ENCODE results near the gene PKP4. TPM values are rescaled to one million over a fixed set of nuclear protein-coding genes. Genes with fewer than 3 reads are reported as not detected.
"Not testable (repeated sequence)": the region's sequence is repeated elsewhere in the genome, so short reads cannot be mapped to it uniquely, and the experiment has no call there.

PKP4 gene
- total RNA-seq, 1 donor, result 47.4 TPM

DNA sequence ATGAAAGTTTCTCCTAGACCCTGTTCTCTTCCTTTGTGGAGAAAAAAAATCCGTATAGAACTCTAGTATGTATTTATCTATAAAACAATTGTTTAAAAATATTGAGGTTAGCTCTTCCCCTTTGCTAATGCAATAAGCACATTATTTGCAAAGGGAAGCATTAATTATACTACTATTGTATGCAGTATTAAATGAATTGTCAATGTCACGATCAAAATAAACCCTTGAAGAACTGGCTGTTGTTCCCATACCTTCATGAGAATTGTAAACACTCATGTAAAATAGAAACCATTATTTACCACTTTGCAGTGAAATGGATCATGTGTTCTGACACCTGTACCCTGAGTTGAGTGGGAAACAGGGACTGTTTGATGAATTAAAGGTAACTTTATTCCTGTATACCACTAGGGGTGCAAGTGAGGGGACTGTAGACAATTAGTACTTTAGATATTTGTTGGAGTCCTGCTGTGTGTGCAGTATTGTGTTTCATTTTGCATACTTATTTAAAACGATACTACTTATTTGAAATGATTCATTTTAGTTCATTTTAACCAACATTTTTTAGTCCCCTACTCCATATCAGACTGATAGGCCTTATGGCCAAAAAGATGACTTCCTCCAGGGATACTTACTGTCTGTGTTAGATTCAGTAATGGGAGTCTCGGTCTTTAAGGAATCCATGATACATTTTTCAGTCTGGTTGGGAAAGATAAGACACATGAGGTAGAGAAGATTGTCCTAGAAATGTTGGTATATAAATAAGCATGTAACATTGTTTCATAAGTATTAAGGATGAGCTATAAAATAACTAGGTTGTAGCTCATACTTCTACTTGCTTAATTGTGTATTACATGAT is 7.9 kb downstream of the PKP4 start:
- H3K4me3 ChIP-seq (ENCODE audit: insufficient read depth, low read length), result no peak overlapping the region
- no peaks in the 10 kb centered on the region for H3K36me3 ChIP-seq (ENCODE audit: insufficient read depth, low read length)
- H3K9me3 ChIP-seq (ENCODE audit: low read depth, low read length), result no peaks in the 10 kb centered on the region
- no peak overlapping the region for H3K27ac ChIP-seq (ENCODE audit: low read depth, low read length)
- no peak overlapping the region for H2AFZ ChIP-seq (ENCODE audit: low read length)
- H3K4me1 ChIP-seq (ENCODE audit: insufficient read depth, low read length), result peaks cover 7% of the 10 kb centered on the region
- H3K4me2 ChIP-seq (ENCODE audit: insufficient read depth, low read length), result no peak overlapping the region
- peaks cover 25% of the 10 kb centered on the region for H4K20me1 ChIP-seq (ENCODE audit: insufficient read depth, low read length)
- DNase-seq (ENCODE audit: insufficient read length, low spot score, missing footprints), result no peak
- peaks cover 91% of the 10 kb centered on the region for H3K79me2 ChIP-seq (ENCODE audit: insufficient read depth, low read length)
- TF ChIP-seq, protein P1, sequence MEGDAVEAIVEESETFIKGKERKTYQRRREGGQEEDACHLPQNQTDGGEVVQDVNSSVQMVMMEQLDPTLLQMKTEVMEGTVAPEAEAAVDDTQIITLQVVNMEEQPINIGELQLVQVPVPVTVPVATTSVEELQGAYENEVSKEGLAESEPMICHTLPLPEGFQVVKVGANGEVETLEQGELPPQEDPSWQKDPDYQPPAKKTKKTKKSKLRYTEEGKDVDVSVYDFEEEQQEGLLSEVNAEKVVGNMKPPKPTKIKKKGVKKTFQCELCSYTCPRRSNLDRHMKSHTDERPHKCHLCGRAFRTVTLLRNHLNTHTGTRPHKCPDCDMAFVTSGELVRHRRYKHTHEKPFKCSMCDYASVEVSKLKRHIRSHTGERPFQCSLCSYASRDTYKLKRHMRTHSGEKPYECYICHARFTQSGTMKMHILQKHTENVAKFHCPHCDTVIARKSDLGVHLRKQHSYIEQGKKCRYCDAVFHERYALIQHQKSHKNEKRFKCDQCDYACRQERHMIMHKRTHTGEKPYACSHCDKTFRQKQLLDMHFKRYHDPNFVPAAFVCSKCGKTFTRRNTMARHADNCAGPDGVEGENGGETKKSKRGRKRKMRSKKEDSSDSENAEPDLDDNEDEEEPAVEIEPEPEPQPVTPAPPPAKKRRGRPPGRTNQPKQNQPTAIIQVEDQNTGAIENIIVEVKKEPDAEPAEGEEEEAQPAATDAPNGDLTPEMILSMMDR (IDR thresholded peaks at IDR 0.05; ENCODE audit: extremely low read depth, low read depth, low read length), result peak; percentile 54
- H3K27me3 ChIP-seq (ENCODE audit: insufficient read depth, low read length), result no peaks in the 10 kb centered on the region

DNA sequence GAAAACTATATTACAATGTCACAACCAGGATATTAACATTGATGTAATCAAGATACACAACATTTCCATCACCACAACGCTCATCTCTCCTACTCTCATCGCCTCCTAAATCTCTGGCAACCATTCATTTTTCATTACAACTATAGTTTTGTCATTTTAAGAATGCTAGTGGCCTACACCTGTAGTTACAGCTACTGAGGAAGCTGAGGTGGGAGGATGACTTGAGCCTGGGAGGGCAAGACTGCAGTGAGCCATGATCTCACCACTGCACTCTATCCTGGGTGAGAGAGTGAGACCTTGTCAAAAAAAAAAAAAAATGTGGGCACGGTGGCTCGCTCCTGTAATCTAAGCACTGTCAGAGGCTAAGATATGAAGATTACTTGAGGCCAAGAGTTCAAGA is 10.5 kb downstream of the PKP4 start:
- peaks cover 21% of the 10 kb centered on the region for H4K20me1 ChIP-seq (ENCODE audit: insufficient read depth, low read length)
- H3K9me3 ChIP-seq (ENCODE audit: low read depth, low read length), result no peaks in the 10 kb centered on the region
- H2AFZ ChIP-seq (ENCODE audit: low read length), result no peak overlapping the region
- H3K36me3 ChIP-seq (ENCODE audit: insufficient read depth, low read length), result peaks cover 10% of the 10 kb centered on the region
- DNase-seq (ENCODE audit: insufficient read length, low spot score, missing footprints), result no peak
- TF ChIP-seq, protein P1 (IDR thresholded peaks at IDR 0.05; ENCODE audit: extremely low read depth, low read depth, low read length), result no peak
- H3K4me3 ChIP-seq (ENCODE audit: insufficient read depth, low read length), result no peak overlapping the region
- no peaks in the 10 kb centered on the region for H3K4me1 ChIP-seq (ENCODE audit: insufficient read depth, low read length)
- H3K27ac ChIP-seq (ENCODE audit: low read depth, low read length), result no peak overlapping the region
- H3K4me2 ChIP-seq (ENCODE audit: insufficient read depth, low read length), result no peak overlapping the region
- peaks cover 87% of the 10 kb centered on the region for H3K79me2 ChIP-seq (ENCODE audit: insufficient read depth, low read length)
- H3K27me3 ChIP-seq (ENCODE audit: insufficient read depth, low read length), result no peaks in the 10 kb centered on the region

DNA sequence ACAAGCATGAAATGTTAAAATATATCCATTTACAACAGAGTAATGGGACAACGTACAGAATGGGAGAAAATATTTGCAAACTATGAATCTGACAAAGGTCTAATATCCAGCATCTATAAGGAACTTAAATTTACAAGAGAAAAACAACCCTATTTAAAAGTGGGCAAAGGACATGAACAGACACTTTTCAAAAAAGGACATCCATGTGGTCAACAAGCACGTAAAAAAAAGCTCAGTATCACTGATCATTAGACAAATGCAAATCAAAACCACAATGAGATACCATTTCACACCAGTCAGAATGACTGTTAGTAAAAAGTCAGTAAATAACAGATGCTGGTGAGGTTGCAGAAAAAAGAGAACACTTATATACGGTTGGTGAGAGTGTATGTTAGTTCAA is 16.1 kb downstream of the PKP4 start:
- H2AFZ ChIP-seq (ENCODE audit: low read length); H3K27ac ChIP-seq (ENCODE audit: low read depth, low read length); H3K4me1 ChIP-seq (ENCODE audit: insufficient read depth, low read length); DNase-seq (ENCODE audit: insufficient read length, low spot score, missing footprints); H3K9me3 ChIP-seq (ENCODE audit: low read depth, low read length); H3K27me3 ChIP-seq (ENCODE audit: insufficient read depth, low read length); H3K4me2 ChIP-seq (ENCODE audit: insufficient read depth, low read length); H4K20me1 ChIP-seq (ENCODE audit: insufficient read depth, low read length); H3K4me3 ChIP-seq (ENCODE audit: insufficient read depth, low read length): not testable (repeated sequence)
- Histone ChIP-seq H3K79me2 (ENCODE audit: insufficient read depth, low read length) (peaks cover 54% of the 10 kb centered on the region), H3K36me3 (ENCODE audit: insufficient read depth, low read length) (peaks cover 14% of the 10 kb centered on the region)

DNA sequence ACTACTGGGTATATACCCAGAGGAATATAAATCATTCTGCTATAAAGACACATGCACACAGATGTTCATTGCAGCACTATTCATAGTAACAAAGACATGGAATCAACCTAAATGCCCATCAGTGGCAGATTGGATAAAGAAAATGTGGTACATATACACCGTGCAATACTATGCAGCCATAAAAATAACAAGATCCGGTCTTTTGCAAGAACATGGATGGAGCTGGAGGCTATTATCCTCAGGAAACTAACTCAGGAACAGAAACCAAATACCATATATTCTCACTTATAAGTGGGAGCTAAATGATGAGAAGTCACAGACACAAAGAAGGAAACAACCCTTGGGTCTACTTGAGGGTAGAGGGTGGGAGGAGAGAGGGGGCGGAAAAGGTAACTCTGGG is 16.5 kb downstream of the PKP4 start:
- not testable (repeated sequence) for DNase-seq (ENCODE audit: insufficient read length, low spot score, missing footprints); H2AFZ ChIP-seq (ENCODE audit: low read length); H3K4me1 ChIP-seq (ENCODE audit: insufficient read depth, low read length); H3K4me3 ChIP-seq (ENCODE audit: insufficient read depth, low read length); H4K20me1 ChIP-seq (ENCODE audit: insufficient read depth, low read length); H3K27me3 ChIP-seq (ENCODE audit: insufficient read depth, low read length); H3K27ac ChIP-seq (ENCODE audit: low read depth, low read length); H3K9me3 ChIP-seq (ENCODE audit: low read depth, low read length); H3K4me2 ChIP-seq (ENCODE audit: insufficient read depth, low read length)
- peaks cover 14% of the 10 kb centered on the region for H3K36me3 ChIP-seq (ENCODE audit: insufficient read depth, low read length)
- peaks cover 52% of the 10 kb centered on the region for H3K79me2 ChIP-seq (ENCODE audit: insufficient read depth, low read length)

DNA sequence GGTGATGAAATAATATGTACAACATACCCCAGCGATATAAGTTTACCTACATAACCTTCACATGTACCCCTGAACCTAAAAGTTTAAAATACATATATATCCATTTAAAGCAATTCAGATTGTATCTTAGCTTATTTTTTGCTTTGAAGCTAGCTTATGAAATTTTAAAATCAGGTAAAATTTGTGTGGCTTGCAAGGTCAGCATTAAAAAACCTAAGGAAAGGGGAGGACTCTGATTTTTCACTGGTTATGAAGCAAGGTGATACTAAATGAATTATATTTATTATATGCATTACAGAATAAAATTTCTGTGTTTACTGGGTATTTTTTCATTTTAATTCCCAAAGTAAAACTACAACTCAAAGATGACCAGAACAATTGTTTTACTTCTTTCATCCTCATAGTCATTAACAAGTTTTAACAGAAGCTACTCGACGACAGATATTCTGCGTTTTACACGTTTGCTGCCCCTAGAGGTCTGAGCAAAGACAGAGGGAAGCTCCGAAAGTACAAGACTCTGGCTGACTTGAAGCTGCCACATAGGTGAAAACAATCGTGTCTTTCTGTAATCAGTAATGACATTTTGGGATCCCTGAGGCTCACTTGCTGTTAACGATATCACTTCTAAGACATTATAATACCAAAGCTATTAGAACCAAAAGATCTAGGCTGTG is 17.1 kb downstream of the PKP4 start:
- no peaks in the 10 kb centered on the region for H3K4me1 ChIP-seq (ENCODE audit: insufficient read depth, low read length)
- H3K27me3 ChIP-seq (ENCODE audit: insufficient read depth, low read length), result no peaks in the 10 kb centered on the region
- peaks cover 5% of the 10 kb centered on the region for H4K20me1 ChIP-seq (ENCODE audit: insufficient read depth, low read length)
- H3K9me3 ChIP-seq (ENCODE audit: low read depth, low read length), result no peaks in the 10 kb centered on the region
- H3K27ac ChIP-seq (ENCODE audit: low read depth, low read length), result no peak overlapping the region
- peaks cover 52% of the 10 kb centered on the region for H3K79me2 ChIP-seq (ENCODE audit: insufficient read depth, low read length)
- no peak overlapping the region for H3K4me2 ChIP-seq (ENCODE audit: insufficient read depth, low read length)
- H3K4me3 ChIP-seq (ENCODE audit: insufficient read depth, low read length), result no peak overlapping the region
- peaks cover 14% of the 10 kb centered on the region for H3K36me3 ChIP-seq (ENCODE audit: insufficient read depth, low read length)
- no peak overlapping the region for H2AFZ ChIP-seq (ENCODE audit: low read length)
- TF ChIP-seq, protein P1 (IDR thresholded peaks at IDR 0.05; ENCODE audit: extremely low read depth, low read depth, low read length), result no peak
- no peak for DNase-seq (ENCODE audit: insufficient read length, low spot score, missing footprints)

DNA sequence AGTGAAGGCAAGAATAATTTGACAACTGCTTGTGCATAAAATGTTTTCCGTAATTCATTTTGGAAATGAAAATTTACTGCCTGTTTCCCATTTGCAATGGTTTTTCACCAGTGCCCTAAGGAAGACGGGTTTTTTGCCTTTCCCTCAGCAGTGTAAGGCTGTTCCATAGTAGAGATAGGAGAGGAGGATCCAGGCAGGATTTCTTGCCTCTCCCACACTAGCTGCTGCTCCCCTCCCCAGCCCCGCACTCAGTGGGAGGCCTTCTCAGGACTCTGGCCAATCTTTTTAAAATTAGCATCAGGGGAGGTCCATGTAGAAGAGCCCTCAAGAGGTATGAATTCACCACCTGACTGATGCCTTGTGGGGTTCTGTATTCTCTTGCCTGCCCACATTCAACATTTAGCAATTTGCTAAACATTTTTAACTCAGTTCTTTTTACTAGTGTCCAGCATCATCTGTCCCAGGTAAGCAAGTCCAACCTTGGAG is 17.8 kb downstream of the PKP4 start:
- not testable (repeated sequence) for H3K9me3 ChIP-seq (ENCODE audit: low read depth, low read length); H4K20me1 ChIP-seq (ENCODE audit: insufficient read depth, low read length); H3K27ac ChIP-seq (ENCODE audit: low read depth, low read length); DNase-seq (ENCODE audit: insufficient read length, low spot score, missing footprints); H2AFZ ChIP-seq (ENCODE audit: low read length); H3K27me3 ChIP-seq (ENCODE audit: insufficient read depth, low read length); H3K4me2 ChIP-seq (ENCODE audit: insufficient read depth, low read length); H3K4me1 ChIP-seq (ENCODE audit: insufficient read depth, low read length); H3K4me3 ChIP-seq (ENCODE audit: insufficient read depth, low read length)
- peaks cover 14% of the 10 kb centered on the region for H3K36me3 ChIP-seq (ENCODE audit: insufficient read depth, low read length)
- H3K79me2 ChIP-seq (ENCODE audit: insufficient read depth, low read length), result peaks cover 51% of the 10 kb centered on the region

All from osteoblast (primary cell).